Inflammatory macrophage (primary cell): ENCODE data around the gene CFB.
"Not testable (repeated sequence)": the region's sequence is repeated elsewhere in the genome, so short reads cannot be mapped to it uniquely, and the experiment has no call there.

ENCODE experiments used
- DNase-seq, 2 donors: peaks; one replicate each; pipeline ENCODE4 v3.0.0-alpha.2; 2020 to 2022
- total RNA-seq, 18 experiments: gene quantifications; one replicate each; lab custom pipeline; 2026; ENCODE audit warnings: mixed read lengths in 6 of 18, inconsistent platforms in 2 of 18; lab: John Stamatoyannopoulos, UW

The CFB gene
- 0.04 to 36.0 (median 1.7) reads per million in 18 experiments for total RNA-seq

GRCh38 chr6:31945507-31946369, at the start of gene CFB:
CFB (plus strand) TSS chr6:31946095; CDS start chr6:31946222, 127 bp downstream.
- peak; percentile 45 to 71 for DNase-seq

GRCh38 chr6:31896493-31896855, 49.4 kb upstream of the CFB start:
- no peak for DNase-seq

- DNase-seq: no peak
Measured at GRCh38 chr6:31896856-31897611, 48.9 kb upstream of the CFB start.

GRCh38 chr6:31897612-31898382, 48.1 kb upstream of the CFB start, which contains the start of gene EHMT2:
EHMT2 (minus strand) TSS chr6:31897698; CDS start chr6:31897677, 21 bp downstream.
- peak; percentile 81 to 89 for DNase-seq

- DNase-seq: peak in 1 of 2 donors; percentile 16
Measured at GRCh38 chr6:31898383-31899011, 47.4 kb upstream of the CFB start.

GRCh38 chr6:31899215-31899614, 46.7 kb upstream of the CFB start:
- no peak for DNase-seq

- DNase-seq: no peak
Measured at GRCh38 chr6:31899882-31900722, 45.8 kb upstream of the CFB start.

GRCh38 chr6:31900917-31901414, 44.9 kb upstream of the CFB start:
- no peak for DNase-seq

- DNase-seq: peak; percentile 10 to 22
Measured at GRCh38 chr6:31901415-31901952, 44.4 kb upstream of the CFB start.

GRCh38 chr6:31901953-31902643, 43.8 kb upstream of the CFB start, which contains the start of gene ZBTB12:
ZBTB12 (minus strand) TSS chr6:31902086; CDS start chr6:31901305, 781 bp downstream.
- peak; percentile 74 to 75 for DNase-seq

GRCh38 chr6:31903957-31904356, 41.9 kb upstream of the CFB start:
- no peak for DNase-seq

GRCh38 chr6:31905041-31905440, 40.9 kb upstream of the CFB start:
- no peak for DNase-seq

GRCh38 chr6:31906122-31906521, 39.8 kb upstream of the CFB start:
- no peak for DNase-seq

GRCh38 chr6:31906727-31907126, 39.2 kb upstream of the CFB start:
- not testable (repeated sequence) for DNase-seq

- DNase-seq: peak; percentile 92 to 94
Measured at GRCh38 chr6:31907158-31907813, 38.6 kb upstream of the CFB start.

GRCh38 chr6:31908255-31908654, 37.6 kb upstream of the CFB start:
- not testable (repeated sequence) for DNase-seq

- DNase-seq: no peak
Measured at GRCh38 chr6:31908791-31909190, 37.1 kb upstream of the CFB start.

- not testable (repeated sequence) for DNase-seq
Measured at GRCh38 chr6:31909298-31909697, 36.6 kb upstream of the CFB start.

GRCh38 chr6:31911826-31912585, 33.9 kb upstream of the CFB start:
- DNase-seq: no peak
